Keratinocyte (primary cell): ENCODE data around the gene SCEL.

Experiments used
- CTCF ChIP-seq, 3 experiments: IDR thresholded peaks in 1 of 3; conservative IDR thresholded peaks in 1 of 3; optimal IDR thresholded peaks in 1 of 3; 2 replicates in 2 of 3; 3 replicates in 1 of 3; pipeline versions ENCODE3 to v1.5.1; 2011; ENCODE audit warnings: low read length in 3 of 3, mild to moderate bottlenecking in 3 of 3, moderate library complexity in 2 of 3, control low read depth in 1 of 3, inconsistent platforms in 1 of 3; ENCODE audit not compliant: insufficient read depth in 2 of 3; ENCODE audit errors: extremely low read depth in 1 of 3
- EZH2 ChIP-seq: IDR thresholded peaks from one replicate; pipeline ENCODE4 v1.6.1; 2012; ENCODE audit warnings: inconsistent platforms, mild to moderate bottlenecking, low read length, moderate library complexity

GRCh38 chr13:77521194-77521593 is 14.3 kb upstream of the SCEL start:
- no peak for TF ChIP-seq CTCF (optimal IDR thresholded peaks at IDR 0.05 in 1 of 3, IDR thresholded peaks at IDR 0.05 in 1 of 3, conservative IDR thresholded peaks at IDR 0.05 in 1 of 3; ENCODE audit: extremely low read depth in 1 of 3, insufficient read depth in 2 of 3, low read length in 3 of 3)
- no peak for TF ChIP-seq EZH2
